DND-41 (cell line): Measurements from ENCODE around the gene TPI1.

Source experiments
- CTCF ChIP-seq: IDR thresholded peaks from 2 replicates; pipeline ENCODE4 v1.5.1; 2012; ENCODE audit warnings: borderline replicate concordance, low read length, moderate library complexity, mild to moderate bottlenecking; ENCODE audit not compliant: poor library complexity, severe bottlenecking; ENCODE audit errors: extremely low read depth
- EZH2 ChIP-seq: IDR thresholded peaks from 3 replicates; pipeline ENCODE4 v1.6.1; 2012; ENCODE audit warnings: borderline replicate concordance, low read depth, mild to moderate bottlenecking, moderate library complexity, low read length, inconsistent platforms; ENCODE audit not compliant: severe bottlenecking

DNA sequence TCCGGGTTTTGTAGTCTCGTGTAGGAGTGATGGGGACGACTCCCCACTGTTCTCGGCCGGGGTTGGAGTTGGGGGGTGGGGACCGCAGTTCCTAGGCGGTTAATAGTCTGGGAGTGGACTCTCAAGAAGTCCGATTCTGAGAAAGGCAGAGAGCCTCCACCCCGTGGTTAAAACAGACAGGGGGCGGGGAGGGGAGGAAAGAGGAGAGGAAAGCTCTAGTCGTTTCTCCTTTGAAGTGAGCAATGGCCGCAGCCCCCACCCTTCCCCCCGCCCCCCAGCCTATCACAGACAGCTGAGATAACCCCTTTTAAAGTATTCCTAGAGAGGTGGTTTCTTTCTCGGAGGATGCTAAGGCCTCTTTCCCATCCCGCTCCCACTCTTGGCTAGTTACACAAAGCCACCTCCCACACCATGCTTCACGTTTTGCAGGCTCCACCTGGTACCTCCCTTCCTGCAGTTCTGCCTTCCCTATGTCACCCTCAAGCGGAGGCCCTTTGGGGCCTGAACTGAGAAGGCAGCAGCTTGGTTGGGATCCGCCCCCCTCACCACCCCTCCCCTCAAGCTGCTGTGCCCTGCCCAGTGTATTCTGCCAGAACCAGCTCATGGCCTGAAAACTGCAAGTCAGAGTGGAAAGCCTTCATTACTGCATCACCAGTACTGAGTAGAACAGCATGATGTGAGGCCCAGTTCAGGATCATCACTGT is 14.5 kb upstream of the TPI1 start:
- TF ChIP-seq CTCF (no peak), EZH2 (no peak)
